Gastrocnemius medialis (tissue), 4 donors: Measurements from ENCODE around the gene NRG2. TPM values are rescaled to one million over a fixed set of nuclear protein-coding genes. Genes with fewer than 3 reads are reported as not detected.
A peak's percentile ranks its signal among the peaks of the same experiment; 100 is the strongest.

Experiments
- ATAC-seq, 2 donors: fragments of 150-250 bp; one replicate each; pipeline ENCODE4 v1.9.1; 2016
- DNase-seq, 2 donors: peaks; one replicate each; pipeline ENCODE4 v3.0.0-alpha.2; 2019
- H3K27ac ChIP-seq, 4 donors: fragments of 200-600 bp; sonication (generic); 1 replicate in 1 of 4; 2 replicates in 3 of 4; pipeline ENCODE4 v1.5.1; 2016 to 2018; ENCODE audit warnings: mild to moderate bottlenecking in 2 of 4, moderate library complexity in 1 of 4
- H3K27me3 ChIP-seq, 3 donors: fragments of 200-600 bp; sonication (generic) in 2 of 3; 1 replicate in 1 of 3; 2 replicates in 2 of 3; pipeline versions ENCODE4 v1.5.1 to v1.6.0; 2016 to 2019; ENCODE audit warnings: mild to moderate bottlenecking in 1 of 3, moderate library complexity in 1 of 3
- H3K36me3 ChIP-seq, 2 donors: fragments of 200-600 bp; sonication (generic) in 1 of 2; one replicate each; pipeline ENCODE4 v1.5.1; 2017 to 2018
- H3K4me1 ChIP-seq, 2 donors: fragments of 200-600 bp; sonication (generic) in 1 of 2; one replicate each; pipeline ENCODE4 v1.5.1; 2016 to 2017; ENCODE audit warnings: mild to moderate bottlenecking in 2 of 2
- H3K4me3 ChIP-seq, 4 donors: fragments of 200-600 bp; sonication (generic) in 3 of 4; 1 replicate in 1 of 4; 2 replicates in 3 of 4; pipeline ENCODE4 v1.5.1; 2016 to 2019; ENCODE audit warnings: mild to moderate bottlenecking in 2 of 4
- H3K9me3 ChIP-seq, 3 donors: fragments of 200-600 bp; sonication (generic) in 2 of 3; 1 replicate in 1 of 3; 2 replicates in 2 of 3; pipeline ENCODE4 v1.5.1; 2016 to 2019
- CTCF ChIP-seq, 5 experiments: fragments of 450-650 bp in 3 of 5; fragments of 200-600 bp in 2 of 5; sonication (generic) in 2 of 5; IDR thresholded peaks in 4 of 5; conservative IDR thresholded peaks in 1 of 5; 1 replicate in 4 of 5; 2 replicates in 1 of 5; pipeline ENCODE4 v1.5.1; 2016 to 2019; ENCODE audit warnings: antibody characterized with exemption in 5 of 5, mild to moderate bottlenecking in 3 of 5, moderate library complexity in 3 of 5
- POLR2A ChIP-seq, 2 donors: fragments of 450-650 bp; IDR thresholded peaks; one replicate each; pipeline ENCODE4 v1.6.1; 2017; ENCODE audit warnings: antibody characterized with exemption in 2 of 2, mild to moderate bottlenecking in 2 of 2, moderate library complexity in 2 of 2
- in situ Hi-C, 4 donors: fragments of 200-750 bp; cut with MboI; loops; one replicate each; pipeline versions ENCODE4 v1.15.0 to v1.8.0; 2017; ENCODE audit warnings: low sequenced_read_pairs in 4 of 4
- intact Hi-C: fragments of 100-400 bp; cut with DNase I; formaldehyde crosslinking; loops from one replicate; pipeline ENCODE4 v1.15.1; 2023; ENCODE audit warnings: low total_unique reads
- total RNA-seq, 4 donors: library from RNA; depleted of rRNA; stranded (reverse); fragments of >200 nt; gene quantifications; one replicate each; pipeline versions ENCODE4 v1.1.0 to v1.2.3, GENCODE V29; 2016

NRG2 gene
- total RNA-seq, 4 donors from 2014 or later: 10.3 to 28.8 (median 20.0) TPM

- Histone ChIP-seq H3K9me3 (no peaks in the 10 kb centered on the region), H3K27me3 (no peaks in the 10 kb centered on the region), H3K4me1 (peaks cover 28 to 35% of the 10 kb centered on the region in 2 donors), H3K4me3 (no peak overlapping the region), H3K27ac (peak overlapping the region in 2 of 4 donors; percentile 20 to 30), H3K36me3 (no peaks in the 10 kb centered on the region)
- TF ChIP-seq CTCF (IDR thresholded peaks at IDR 0.05 in 4 of 5, conservative IDR thresholded peaks at IDR 0.05 in 1 of 5): no peak
- no peak for ATAC-seq
- in situ Hi-C loops: no loop called here
- intact Hi-C loops: no loop called here
- no peak for DNase-seq
These were observed 60.2 kb downstream of the NRG2 start for GRCh38 chr5:139982975-139983240.

GRCh38 chr5:139982157-139982974, 60.7 kb downstream of the NRG2 start:
- Histone ChIP-seq H3K4me3 (no peak overlapping the region), H3K27me3 (no peaks in the 10 kb centered on the region), H3K4me1 (peaks cover 28 to 35% of the 10 kb centered on the region in 2 donors), H3K9me3 (no peaks in the 10 kb centered on the region), H3K27ac (peak overlapping the region in 2 of 4 donors; percentile 20 to 30), H3K36me3 (no peaks in the 10 kb centered on the region)
- intact Hi-C loops (no loop called here), in situ Hi-C loops (no loop called here)
- no peak for ATAC-seq
- TF ChIP-seq POLR2A (IDR thresholded peaks at IDR 0.05) (no peak), CTCF (IDR thresholded peaks at IDR 0.05 in 4 of 5, conservative IDR thresholded peaks at IDR 0.05 in 1 of 5) (no peak)
- no peak for DNase-seq

- Histone ChIP-seq H3K27ac (no peak overlapping the region), H3K9me3 (no peaks in the 10 kb centered on the region), H3K4me1 (peaks cover 21 to 32% of the 10 kb centered on the region in 2 donors), H3K27me3 (no peaks in the 10 kb centered on the region), H3K4me3 (no peak overlapping the region), H3K36me3 (no peaks in the 10 kb centered on the region)
- intact Hi-C loops: no loop called here
- DNase-seq: no peak
- in situ Hi-C loops: no loop called here
- no peak for ATAC-seq
- TF ChIP-seq CTCF (IDR thresholded peaks at IDR 0.05 in 4 of 5, conservative IDR thresholded peaks at IDR 0.05 in 1 of 5): no peak
- TF ChIP-seq POLR2A (IDR thresholded peaks at IDR 0.05): no peak
These were observed 62.3 kb downstream of the NRG2 start for GRCh38 chr5:139980765-139981164.

- H3K4me1 ChIP-seq: peaks cover 20 to 29% of the 10 kb centered on the region in 2 donors
- intact Hi-C loops (no loop called here), in situ Hi-C loops (no loop called here)
- H3K27ac ChIP-seq: no peak overlapping the region
- no peaks in the 10 kb centered on the region for H3K9me3 ChIP-seq
- no peaks in the 10 kb centered on the region for H3K36me3 ChIP-seq
- ATAC-seq (no peak), DNase-seq (no peak)
- no peak overlapping the region for H3K4me3 ChIP-seq
- TF ChIP-seq POLR2A (IDR thresholded peaks at IDR 0.05) (no peak), CTCF (IDR thresholded peaks at IDR 0.05 in 4 of 5, conservative IDR thresholded peaks at IDR 0.05 in 1 of 5) (no peak)
- no peaks in the 10 kb centered on the region for H3K27me3 ChIP-seq
These were observed 63.2 kb downstream of the NRG2 start for GRCh38 chr5:139979943-139980342.

- peaks cover 16 to 25% of the 10 kb centered on the region in 2 donors for H3K4me1 ChIP-seq
- peak in 1 of 2 donors; percentile 50 for DNase-seq
- no peak overlapping the region for H3K27ac ChIP-seq
- H3K9me3 ChIP-seq: no peaks in the 10 kb centered on the region
- in situ Hi-C loops (no loop called here), intact Hi-C loops (no loop called here)
- no peaks in the 10 kb centered on the region for H3K36me3 ChIP-seq
- no peak overlapping the region for H3K4me3 ChIP-seq
- no peak for TF ChIP-seq CTCF (IDR thresholded peaks at IDR 0.05 in 4 of 5, conservative IDR thresholded peaks at IDR 0.05 in 1 of 5)
- no peak for TF ChIP-seq POLR2A (IDR thresholded peaks at IDR 0.05)
- no peaks in the 10 kb centered on the region for H3K27me3 ChIP-seq
- ATAC-seq: peak; percentile 49 to 56
These were observed 63.6 kb downstream of the NRG2 start for GRCh38 chr5:139979518-139979917.
